Pulmonary artery endothelial cell (primary cell): Measurements from ENCODE around the gene SCARB1. TPM values are rescaled to one million over a fixed set of nuclear protein-coding genes. Genes with fewer than 3 reads are reported as not detected.

Source experiments
- DNase-seq: peaks from one replicate; pipeline ENCODE4 v3.0.0-alpha.2; 2011; ENCODE audit warnings: low read depth, low spot score
- total RNA-seq: library from RNA; depleted of rRNA; stranded (reverse); fragments of >200 nt; gene quantifications from 2 replicates; pipeline ENCODE4 v1.2.3, GENCODE V29; 2014

SCARB1 gene
- total RNA-seq, 1 donor from 2014 or later = 30.3 TPM

DNA sequence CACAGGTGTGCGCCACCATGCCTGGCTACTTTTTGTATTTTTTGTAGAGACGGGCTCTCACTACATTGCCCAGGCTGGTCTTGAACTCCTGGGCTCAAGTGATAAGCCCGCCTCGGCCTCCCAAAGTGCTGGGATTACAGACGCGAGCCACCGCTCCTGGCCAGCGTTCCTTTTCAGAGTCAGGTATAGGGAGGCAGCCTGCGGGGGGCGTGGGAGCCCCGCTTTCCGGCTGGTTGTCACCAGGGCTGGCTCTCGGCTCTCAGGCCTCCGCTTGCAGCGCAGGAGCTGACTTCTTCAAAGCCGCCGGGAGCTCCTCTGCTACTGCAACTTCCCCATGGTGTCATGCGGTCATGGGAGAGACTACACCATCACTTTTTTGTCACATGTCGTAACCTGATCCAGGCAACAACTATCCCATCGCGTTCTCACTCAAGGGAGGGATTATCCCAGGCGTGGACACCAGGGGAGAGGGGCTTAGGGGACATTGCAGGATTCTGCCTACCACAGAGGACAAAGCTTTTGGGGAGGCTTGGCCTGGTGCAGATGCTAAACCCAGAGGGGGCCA, 129.4 kb downstream of the SCARB1 start:
- no peak for DNase-seq

DNA sequence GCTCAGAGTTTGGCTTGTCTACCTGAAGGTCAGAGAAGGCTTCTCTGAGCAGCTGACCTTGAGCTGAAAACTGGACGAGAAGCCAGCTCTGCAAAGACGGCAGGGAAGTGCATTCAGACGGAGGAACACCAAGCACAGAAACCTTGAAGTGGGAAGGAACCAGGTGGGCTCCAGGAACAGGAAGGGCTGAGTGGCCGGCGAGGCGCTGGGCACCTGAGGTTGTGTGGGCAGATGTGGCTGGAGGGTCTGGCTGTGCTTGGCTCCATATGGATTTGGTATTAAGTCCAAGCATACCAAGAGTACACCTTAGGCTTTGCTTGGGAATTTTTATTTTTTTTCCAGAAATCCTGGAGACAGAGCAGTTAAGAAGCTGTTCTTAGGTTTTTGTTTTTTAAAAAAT, 130.6 kb downstream of the SCARB1 start:
- DNase-seq = no peak

DNA sequence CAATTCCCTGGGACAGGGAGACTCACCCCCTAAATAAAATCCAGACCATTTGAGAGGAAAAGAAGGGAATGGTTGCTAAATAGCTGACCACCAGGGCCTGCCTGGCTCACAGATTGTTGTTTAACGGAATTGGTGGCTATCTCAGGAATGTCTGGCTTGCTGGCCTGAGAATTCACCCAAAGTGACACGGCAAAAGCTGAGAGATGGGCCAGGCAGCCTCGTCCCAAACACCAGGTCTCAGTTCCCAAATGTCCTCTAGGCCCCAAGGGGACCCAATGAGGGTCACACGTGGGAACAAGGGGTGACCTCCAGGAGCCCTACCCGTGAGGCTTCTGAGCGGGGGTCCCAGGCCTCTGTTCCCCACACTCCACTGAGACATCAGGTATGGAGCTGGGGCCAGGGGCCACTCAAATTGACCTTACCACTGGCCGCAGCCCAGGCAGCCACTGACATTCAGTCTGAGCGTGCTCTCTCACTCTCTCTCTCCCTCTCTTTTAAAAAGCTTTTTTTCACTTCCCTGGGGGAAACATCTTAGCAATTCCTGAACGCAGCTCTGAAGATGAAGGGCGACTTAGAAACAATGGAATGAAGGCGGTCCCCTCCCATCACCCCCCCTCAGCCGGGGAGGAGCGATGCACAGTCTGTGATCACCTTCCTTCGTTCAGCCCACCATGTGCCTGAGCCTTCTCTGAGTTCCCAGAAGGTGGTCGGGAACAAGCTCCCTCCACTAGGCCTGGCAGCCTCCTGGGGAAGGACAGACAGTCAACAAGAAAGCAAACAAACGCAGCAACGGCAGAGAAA, 131.2 kb downstream of the SCARB1 start:
- no peak for DNase-seq

DNA sequence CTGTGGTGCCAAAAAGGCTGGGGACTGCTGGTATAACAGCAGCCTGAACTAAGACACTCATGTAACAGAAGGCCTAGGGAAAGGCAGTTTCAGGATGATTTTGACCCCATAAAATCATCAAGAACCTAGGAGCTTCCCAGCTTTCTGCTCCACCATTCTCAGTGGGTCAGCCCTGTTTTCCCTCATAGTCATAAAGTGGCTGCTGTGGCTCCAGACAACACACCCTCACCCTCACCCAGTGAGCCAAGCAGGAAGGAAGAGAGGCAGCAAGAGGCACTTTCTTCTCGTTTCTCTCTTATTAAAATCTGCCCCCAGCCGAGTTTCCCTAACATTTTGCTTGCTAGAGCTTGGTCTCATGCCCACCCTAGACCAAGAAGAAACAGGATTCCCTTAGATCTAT, 131.8 kb downstream of the SCARB1 start:
- DNase-seq = no peak

DNA sequence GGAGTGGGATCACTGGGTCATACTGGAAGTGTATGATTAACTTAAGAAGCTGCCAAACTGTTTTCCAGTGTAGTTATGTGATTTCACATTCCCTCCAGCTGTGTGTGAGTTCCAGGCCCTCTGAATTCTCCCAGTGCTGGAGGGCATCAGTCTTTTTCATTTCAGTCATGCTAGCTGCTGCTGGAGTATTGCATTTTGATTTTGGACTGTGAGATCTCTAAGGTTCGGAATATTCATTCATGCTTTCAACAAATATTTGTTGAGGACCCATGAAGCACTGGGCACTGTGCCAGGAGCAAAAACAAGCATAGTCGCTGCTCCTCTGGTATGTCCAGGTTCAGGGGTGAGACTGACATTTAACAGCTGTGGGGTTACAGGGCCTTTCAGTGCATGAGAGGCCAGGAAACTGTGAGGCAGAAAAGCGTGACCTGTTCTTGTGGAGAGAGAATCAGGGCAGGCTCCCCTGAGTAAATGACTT, 133.2 kb downstream of the SCARB1 start:
- DNase-seq = no peak

DNA sequence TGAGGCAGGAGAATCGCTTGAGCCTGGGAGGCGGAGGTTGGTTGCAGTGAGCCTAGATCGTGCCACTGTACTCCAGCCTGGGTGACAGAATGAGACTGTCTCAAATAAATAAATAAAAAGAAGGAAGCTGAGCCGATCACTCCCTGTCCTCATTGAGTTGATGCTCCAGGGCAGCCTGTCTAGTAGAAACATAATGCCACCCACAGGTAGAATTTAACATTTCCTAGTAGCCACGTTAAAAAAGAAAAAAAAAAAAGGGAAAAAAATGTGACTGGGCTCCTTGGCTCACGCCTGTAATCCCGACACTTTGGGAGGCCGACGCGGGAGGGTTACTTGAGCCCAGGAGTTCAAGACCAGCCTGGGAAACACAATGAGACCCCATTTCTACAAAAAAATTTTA, 135.7 kb downstream of the SCARB1 start:
- no peak for DNase-seq

DNA sequence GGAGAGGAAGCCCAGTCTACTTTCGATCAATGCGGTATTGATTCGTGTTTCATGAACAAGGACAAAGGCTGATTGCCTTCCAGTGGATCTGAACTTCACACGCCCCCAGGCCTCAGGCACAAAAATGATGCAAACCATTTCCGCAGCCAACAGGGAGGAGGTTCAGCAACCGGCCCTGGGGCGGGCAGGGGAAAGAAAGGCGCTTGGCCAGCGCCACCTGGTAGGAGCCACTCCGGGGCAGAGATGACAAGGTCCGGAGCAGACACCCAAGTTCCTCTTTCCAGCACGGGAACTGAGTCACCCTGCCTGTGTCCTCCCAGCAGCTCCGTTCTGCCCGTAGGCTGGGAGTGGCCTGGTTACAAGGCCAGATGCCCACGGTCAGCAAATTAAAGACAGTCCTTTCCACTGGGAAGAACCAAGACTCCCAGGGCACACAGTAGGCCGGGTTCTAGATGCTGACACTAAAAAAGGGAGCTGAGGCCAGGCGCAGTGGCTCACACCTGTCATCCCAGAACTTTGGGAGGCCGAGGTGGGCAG, 136.3 kb downstream of the SCARB1 start:
- peak; percentile 77 for DNase-seq

Other genes with a start within 250 kb of the SCARB1 start
- 1,744 and 2,029 TPM in 2 replicates for gene UBC, start 50.8 kb upstream of the SCARB1 start, total RNA-seq
- gene DHX37, start 125.3 kb upstream of the SCARB1 start, total RNA-seq = 18.8 and 26.3 TPM in 2 replicates
- 5.8 and 9.2 TPM in 2 replicates for gene BRI3BP, start 129.8 kb upstream of the SCARB1 start, total RNA-seq
- gene AACS, start 201.6 kb upstream of the SCARB1 start, total RNA-seq = 32.0 and 32.7 TPM in 2 replicates